ENCODE results near the gene SEC16B.

Gene SEC16B

DNA sequence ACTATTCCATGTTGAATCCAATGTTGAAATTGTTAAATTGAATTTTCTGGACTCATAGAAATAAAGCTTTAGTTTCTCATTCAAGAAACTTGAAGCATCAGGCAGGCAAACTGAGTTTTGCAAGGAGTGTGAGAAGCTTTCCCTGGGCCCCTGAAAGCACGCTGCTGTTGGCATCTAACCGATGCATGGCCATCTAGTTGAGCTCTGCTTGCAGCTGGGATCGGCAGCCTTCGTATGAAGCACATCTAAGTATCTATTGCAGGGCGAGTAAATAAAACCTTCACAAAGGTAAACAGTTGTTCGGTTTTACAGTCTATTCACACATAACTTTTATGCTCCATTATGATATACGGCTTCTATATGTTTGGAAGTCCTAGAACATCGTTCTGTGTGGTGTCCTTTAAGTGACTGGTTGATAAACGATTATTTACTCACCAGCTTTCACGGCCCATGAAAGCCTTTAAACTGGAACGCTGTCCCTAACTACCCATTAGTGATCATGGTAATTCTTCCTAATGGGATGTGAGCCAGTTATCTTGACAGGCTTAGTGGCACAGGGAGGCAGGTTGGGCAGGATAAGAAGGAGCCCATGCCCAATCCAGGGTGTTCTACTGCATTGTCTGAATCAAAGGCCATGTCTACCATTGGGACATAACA lies 71.7 kb downstream of the SEC16B start:
- no peak for DNase-seq

DNA sequence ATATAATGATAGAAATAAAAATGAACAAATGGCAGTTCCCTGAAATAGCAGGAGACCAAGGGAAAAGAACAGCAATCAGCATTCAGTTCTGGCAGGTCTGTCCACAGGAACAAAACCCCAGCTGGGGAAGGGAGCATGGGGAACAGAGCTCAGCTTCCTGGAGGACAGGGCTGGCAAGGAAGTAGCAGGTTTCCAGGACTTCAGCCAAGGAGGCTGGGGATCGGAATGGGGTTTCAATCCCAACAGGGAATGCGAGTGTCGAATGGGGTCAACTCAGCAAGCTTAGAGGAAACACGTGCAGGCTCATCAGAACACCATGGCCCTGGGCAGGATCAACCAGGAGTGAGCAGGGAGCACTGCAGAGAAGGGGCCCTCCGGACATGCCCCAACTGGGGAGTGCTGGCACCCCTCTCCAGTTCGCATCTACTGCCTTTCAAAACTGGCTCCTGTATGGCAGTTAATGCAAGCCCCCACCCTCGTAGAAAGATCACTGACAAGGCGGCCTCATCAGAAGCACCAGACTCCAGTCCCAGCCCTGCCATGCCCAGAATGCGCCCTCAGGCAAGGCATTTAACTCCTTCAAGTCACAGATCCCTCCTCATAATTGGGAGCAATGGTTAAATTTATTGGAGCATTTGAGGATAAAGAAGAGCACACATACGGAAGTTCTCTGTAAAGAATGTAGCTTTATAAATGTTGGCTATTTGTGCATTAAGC lies 72.4 kb downstream of the SEC16B start:
- no peak for DNase-seq

Measured in retina (tissue), 1 donor.